IPS DF 6.9 (cell line): ENCODE data around the gene GAS7.
"Not testable (repeated sequence)": the region's sequence is repeated elsewhere in the genome, so short reads cannot be mapped to it uniquely, and the experiment has no call there.

Experiments
- DNase-seq: peaks from one replicate; pipeline ENCODE4 v3.0.0-alpha.2; 2013; ENCODE audit warnings: low read depth, low spot score
- H3K27ac ChIP-seq: one replicate; pipeline ENCODE4 v1.5.1; 2013; ENCODE audit warnings: low read length, control low read depth
- H3K27me3 ChIP-seq: 2 replicates; pipeline ENCODE4 v1.6.1; 2013; ENCODE audit warnings: mild to moderate bottlenecking, low read length; ENCODE audit not compliant: control insufficient read depth, insufficient read depth
- H3K36me3 ChIP-seq: 2 replicates; pipeline ENCODE4 v1.6.1; 2013; ENCODE audit warnings: low read length; ENCODE audit not compliant: control insufficient read depth, insufficient read depth
- H3K4me1 ChIP-seq: 2 replicates; pipeline ENCODE4 v1.6.1; 2013; ENCODE audit warnings: low read length; ENCODE audit not compliant: control insufficient read depth, insufficient read depth
- H3K4me3 ChIP-seq: 2 replicates; pipeline ENCODE4 v1.5.1; 2013; ENCODE audit warnings: mild to moderate bottlenecking, low read length
- H3K9me3 ChIP-seq: 2 replicates; pipeline ENCODE4 v1.6.1; 2013; ENCODE audit warnings: low read length, inconsistent platforms; ENCODE audit not compliant: control insufficient read depth, insufficient read depth
- WGBS: extraction: QIAGEN DNeasy Blood & Tissue Kit; methylation state at CpG from one replicate; pipeline ENCODE4 v1.1.7; 2013; ENCODE audit warnings: mixed read lengths, missing lambda C conversion rate; ENCODE audit not compliant: insufficient read length, insufficient coverage; 5-methylcytosine and 5-hydroxymethylcytosine counted together

GAS7 gene

GRCh38 chr17:9932491-9932890 lies 265.9 kb downstream of the GAS7 start:
- WGBS, result no CpG with 5 or more reads among the region's 2 CpGs

DNA sequence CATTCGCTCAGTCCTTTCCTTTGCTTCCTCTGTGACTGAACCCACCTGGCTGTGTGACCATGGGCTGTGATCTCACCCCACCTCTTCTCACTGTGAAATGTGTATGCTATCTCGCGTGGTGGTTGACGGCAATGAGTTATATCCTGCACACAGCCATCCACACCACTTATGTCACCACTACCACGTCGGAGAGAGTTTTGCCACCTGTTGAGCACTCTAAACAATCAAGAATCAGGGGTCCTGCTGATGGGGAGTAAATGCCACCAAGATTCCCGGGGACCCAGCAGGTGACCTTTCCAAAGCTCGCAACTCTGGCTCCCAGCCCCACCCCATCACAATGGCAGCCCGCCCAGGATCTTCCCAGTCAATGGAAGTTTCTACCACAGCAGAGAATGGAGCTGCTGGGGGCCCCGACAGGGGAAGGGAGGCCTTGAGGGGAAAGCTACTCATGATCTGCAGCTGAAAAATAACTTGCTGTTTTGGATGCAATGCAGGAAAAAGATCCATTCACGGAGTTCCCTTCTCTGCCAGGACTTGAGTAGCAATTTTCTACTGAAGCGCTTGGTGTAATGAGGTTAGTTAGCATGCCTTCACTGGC lies 267.2 kb downstream of the GAS7 start:
- WGBS, result no CpG with 5 or more reads among the region's 12 CpGs
- no peaks in the 10 kb centered on the region for H3K36me3 ChIP-seq
- no peaks in the 10 kb centered on the region for H3K9me3 ChIP-seq
- no peaks in the 10 kb centered on the region for H3K27me3 ChIP-seq
- no peaks in the 10 kb centered on the region for H3K4me1 ChIP-seq
- no peak for DNase-seq
- no peak overlapping the region for H3K4me3 ChIP-seq
- no peak overlapping the region for H3K27ac ChIP-seq

More at GRCh38 chr17:9932491-9932890, 265.9 kb downstream of the GAS7 start:
- no peaks in the 10 kb centered on the region for H3K4me1 ChIP-seq
- no peak overlapping the region for H3K27ac ChIP-seq
- H3K9me3 ChIP-seq, result no peaks in the 10 kb centered on the region
- no peaks in the 10 kb centered on the region for H3K27me3 ChIP-seq
- no peak for DNase-seq
- H3K4me3 ChIP-seq, result no peak overlapping the region
- no peaks in the 10 kb centered on the region for H3K36me3 ChIP-seq

DNA sequence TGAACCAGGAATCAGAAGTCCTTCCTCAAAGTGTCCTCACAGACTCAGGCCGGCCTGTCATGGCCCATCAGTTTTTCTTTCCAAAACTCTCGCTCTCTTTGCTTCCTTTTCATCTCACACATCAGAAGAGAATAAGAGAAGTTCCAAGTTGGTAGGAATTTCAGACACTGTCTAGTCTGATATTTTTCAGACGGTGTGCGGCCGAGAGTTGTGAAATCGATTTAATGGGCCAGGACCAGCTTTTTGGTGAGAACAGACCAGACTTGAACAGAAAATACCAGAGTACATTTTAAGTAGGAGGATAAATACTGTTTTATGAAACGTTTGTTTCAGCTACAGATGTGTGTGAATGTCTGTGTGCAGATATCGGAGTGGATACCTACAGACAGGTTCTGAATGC lies 268.5 kb downstream of the GAS7 start:
- DNase-seq, result no peak

DNA sequence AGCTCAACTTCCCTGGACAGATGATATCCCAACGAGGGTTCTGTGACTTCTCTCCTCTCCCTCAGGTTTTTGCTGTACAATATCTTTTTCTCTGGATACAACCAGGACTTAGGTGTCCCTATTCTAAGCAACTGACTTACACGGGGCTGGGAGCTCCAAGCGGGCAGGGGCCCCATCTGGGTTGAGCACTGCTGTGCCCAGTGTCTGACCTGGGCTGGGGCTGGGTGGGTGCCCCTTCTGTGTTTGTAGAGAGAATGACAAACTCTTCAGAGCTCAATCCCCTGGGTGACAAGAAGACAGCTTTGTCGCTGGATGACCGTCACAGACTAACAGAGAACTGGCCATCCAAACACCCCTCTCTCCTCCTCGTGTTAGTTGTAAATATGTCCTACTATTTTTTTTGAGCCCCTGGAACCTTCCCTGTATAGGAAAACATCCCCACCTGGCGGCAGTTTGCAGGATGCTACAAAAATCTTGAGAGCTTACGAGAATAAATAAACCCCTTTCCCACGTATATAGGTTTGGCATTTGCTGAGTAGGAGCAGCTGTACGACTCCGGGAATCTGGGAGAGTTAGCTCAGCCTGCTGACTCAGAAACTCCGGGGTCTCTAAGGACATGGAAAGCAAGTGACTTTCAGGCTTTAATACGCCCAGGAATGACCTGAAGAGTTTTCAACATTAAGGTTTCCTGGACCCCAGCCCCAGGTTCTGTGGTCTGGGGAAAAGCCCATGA lies 269.6 kb downstream of the GAS7 start:
- no peak overlapping the region for H3K27ac ChIP-seq
- DNase-seq, result peak; percentile 33
- WGBS, result no CpG with 5 or more reads among the region's 13 CpGs

More for the DNA sequence above, 268.5 kb downstream of the GAS7 start:
- H3K4me1 ChIP-seq, result no peaks in the 10 kb centered on the region
- H3K27ac ChIP-seq, result no peak overlapping the region
- no peaks in the 10 kb centered on the region for H3K9me3 ChIP-seq
- H3K4me3 ChIP-seq, result no peak overlapping the region
- no peaks in the 10 kb centered on the region for H3K27me3 ChIP-seq
- no CpG with 5 or more reads among the region's 8 CpGs for WGBS
- H3K36me3 ChIP-seq, result no peaks in the 10 kb centered on the region

DNA sequence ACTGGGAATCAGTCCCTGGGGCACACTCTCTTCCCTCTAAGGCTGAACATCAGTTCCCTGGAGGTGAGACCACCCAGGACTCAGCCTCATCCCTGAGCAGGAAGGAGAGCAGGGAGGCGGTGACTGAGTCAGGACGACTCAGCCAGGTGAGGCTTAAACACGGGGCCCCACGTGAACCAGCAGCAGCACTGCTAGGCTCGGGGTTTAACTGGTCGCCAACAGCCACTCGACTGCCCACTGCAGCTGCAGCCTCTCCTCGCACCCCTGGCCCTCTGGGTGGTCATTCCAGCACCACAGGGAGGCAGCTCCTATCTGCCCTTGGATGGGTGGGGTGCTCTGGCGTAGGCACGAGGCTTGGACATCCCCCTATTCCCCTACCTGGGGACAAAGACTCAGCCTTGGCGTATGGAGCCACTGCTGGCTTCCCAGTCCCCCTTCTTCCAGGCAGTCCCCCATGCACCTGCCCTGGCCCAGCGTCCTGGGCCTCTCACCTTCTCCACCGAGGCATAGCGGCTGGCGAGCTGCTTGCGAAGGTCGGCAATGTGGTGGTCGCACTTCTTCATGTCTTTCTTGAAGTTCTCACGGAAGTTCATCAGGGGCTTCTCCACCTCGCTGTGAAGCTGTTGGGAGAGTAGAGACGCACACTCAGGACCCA lies 272.1 kb downstream of the GAS7 start:
- no peak for DNase-seq
- no peaks in the 10 kb centered on the region for H3K36me3 ChIP-seq
- no peaks in the 10 kb centered on the region for H3K4me1 ChIP-seq
- WGBS, result no CpG with 5 or more reads among the region's 21 CpGs
- H3K9me3 ChIP-seq, result no peaks in the 10 kb centered on the region
- H3K4me3 ChIP-seq, result no peak overlapping the region
- no peaks in the 10 kb centered on the region for H3K27me3 ChIP-seq
- H3K27ac ChIP-seq, result no peak overlapping the region

More for the DNA sequence above, 269.6 kb downstream of the GAS7 start:
- H3K4me3 ChIP-seq, result no peak overlapping the region
- no peaks in the 10 kb centered on the region for H3K36me3 ChIP-seq
- H3K9me3 ChIP-seq, result no peaks in the 10 kb centered on the region
- H3K27me3 ChIP-seq, result no peaks in the 10 kb centered on the region
- H3K4me1 ChIP-seq, result no peaks in the 10 kb centered on the region

DNA sequence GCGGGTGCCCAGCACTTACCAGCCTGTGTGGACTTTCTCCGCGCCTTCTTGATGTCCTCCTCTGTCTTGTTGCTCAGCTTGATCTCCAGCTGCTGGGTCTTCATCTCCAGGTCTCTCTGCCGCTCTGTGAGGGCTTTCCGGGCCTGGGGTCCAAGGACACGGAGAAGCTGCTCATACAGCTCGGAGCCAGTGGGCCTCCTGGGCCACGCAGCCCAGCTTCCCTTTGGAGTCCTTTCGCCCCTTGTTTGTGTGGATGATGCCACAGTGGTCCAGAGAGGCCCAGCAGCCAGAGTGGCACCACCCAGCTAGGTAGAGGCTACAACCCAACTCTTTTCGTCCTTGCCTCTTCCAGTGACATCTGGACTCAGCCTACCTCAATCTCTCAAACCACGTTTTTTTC lies 272.9 kb downstream of the GAS7 start:
- H3K36me3 ChIP-seq, result no peaks in the 10 kb centered on the region
- H3K9me3 ChIP-seq, result no peaks in the 10 kb centered on the region
- H3K4me3 ChIP-seq, result no peak overlapping the region
- no peaks in the 10 kb centered on the region for H3K27me3 ChIP-seq
- no peaks in the 10 kb centered on the region for H3K4me1 ChIP-seq
- no peak for DNase-seq
- no peak overlapping the region for H3K27ac ChIP-seq
- WGBS, result no CpG with 5 or more reads among the region's 11 CpGs

DNA sequence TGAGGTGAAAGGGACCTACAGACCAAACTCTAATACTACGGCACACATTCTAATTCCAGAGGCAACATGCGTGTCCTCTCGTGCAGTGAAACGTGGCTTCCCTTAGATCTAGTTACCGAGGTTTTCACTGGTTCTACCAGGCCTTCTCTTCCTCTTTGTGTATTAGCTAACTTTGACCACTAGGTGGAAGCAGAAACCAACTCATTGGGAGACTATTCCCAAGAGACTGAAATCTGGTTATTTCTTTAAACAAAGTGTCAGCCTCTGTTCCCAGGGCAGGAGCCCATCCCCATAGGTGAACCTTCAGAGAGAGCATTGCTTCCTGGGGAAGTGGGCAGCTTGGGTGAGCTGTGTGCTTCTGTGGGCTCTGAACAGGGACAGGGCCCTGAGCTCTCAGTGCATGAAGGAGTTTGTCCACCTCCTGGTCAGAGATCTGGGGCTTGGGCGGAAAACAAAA lies 273.6 kb downstream of the GAS7 start:
- Histone ChIP-seq H3K36me3 (no peaks in the 10 kb centered on the region), H3K9me3 (no peaks in the 10 kb centered on the region), H3K4me1 (no peaks in the 10 kb centered on the region), H3K27me3 (no peaks in the 10 kb centered on the region), H3K4me3 (no peak overlapping the region), H3K27ac (no peak overlapping the region)
- DNase-seq, result peak; percentile 64
- WGBS, result no CpG with 5 or more reads among the region's 6 CpGs

DNA sequence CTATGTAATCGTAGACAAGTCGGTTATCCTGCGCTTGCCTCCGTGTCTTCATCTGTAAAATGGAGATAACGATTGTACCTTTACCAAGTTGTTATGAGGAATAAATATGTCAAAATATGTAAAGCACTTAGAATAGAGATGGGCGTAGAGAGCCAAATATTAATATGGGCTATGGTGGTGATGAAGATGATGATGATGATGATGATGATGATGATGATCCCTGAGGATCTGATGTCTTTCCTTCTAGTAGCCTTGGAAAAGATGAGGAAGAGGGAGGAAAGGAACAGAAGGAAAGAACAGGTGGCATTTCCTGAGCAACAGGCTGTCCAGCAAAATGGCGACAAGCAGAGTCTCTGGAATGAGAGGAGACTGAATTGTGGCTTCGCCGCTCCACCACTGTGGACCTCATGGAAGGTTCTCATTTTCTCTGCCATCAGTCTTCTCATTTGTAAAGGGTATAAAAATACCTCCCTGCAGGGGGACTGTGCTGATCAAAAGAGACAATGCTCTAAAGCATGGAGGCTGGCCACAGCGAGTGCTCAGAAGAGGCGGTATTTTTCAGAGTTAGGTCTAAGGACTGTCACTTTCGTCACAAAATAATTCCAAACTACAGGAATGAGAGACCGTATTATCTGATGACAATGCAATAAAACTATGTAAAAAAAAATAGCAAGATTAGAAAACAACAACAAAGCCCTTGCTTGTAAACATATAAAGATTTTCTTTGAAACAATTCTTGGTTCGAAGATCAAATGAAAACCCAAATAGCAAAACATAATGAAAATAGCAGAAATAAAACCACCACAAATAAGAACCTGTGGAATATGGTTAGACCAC lies 276.2 kb downstream of the GAS7 start:
- no CpG with 5 or more reads among the region's 14 CpGs for WGBS

GRCh38 chr17:9921216-9921615 lies 277.2 kb downstream of the GAS7 start:
- no CpG with 5 or more reads among the region's 13 CpGs for WGBS
- DNase-seq, H3K36me3 ChIP-seq: not testable (repeated sequence)

More for the DNA sequence above, 276.2 kb downstream of the GAS7 start:
- Histone ChIP-seq H3K4me1 (no peaks in the 10 kb centered on the region), H3K9me3 (no peaks in the 10 kb centered on the region), H3K4me3 (no peak overlapping the region), H3K36me3 (no peaks in the 10 kb centered on the region), H3K27ac (no peak overlapping the region), H3K27me3 (no peaks in the 10 kb centered on the region)
- no peak for DNase-seq

DNA sequence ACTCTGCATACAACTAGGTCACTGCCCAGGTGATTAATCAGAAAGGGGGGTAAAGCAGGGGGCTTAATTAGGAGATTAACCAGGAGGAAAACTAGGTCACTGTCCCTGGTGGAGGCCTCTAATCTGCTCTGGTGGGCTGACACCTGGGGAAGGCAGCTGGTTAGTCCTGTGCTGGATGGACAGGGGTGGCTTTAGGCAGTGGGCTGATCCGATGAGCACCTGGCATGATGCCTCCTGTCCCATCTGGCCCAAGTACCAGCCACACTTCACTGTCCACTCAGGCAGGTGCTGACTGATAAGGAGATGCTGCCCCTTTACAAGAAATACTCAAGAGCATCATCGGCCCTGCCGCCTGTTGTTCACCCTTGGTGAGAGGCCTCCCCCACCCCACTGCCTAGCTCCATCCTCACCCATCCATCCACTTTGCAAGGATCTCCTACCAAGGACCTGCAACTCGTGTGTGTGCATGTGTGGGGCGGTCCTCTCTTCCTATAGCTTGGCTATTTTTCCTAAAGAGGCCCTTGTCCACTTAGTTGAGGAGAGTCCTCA lies 279.5 kb downstream of the GAS7 start:
- Histone ChIP-seq H3K36me3 (no peaks in the 10 kb centered on the region; the same call in 1 of the 2 replicates), H3K4me3 (no peak overlapping the region), H3K4me1 (no peaks in the 10 kb centered on the region), H3K27ac (no peak overlapping the region), H3K9me3 (no peaks in the 10 kb centered on the region), H3K27me3 (no peaks in the 10 kb centered on the region)
- DNase-seq, result no peak
- WGBS, result no CpG with 5 or more reads among the region's 5 CpGs

More at GRCh38 chr17:9921216-9921615, 277.2 kb downstream of the GAS7 start:
- not testable (repeated sequence) for H3K27ac ChIP-seq, H3K4me3 ChIP-seq, H3K9me3 ChIP-seq, H3K4me1 ChIP-seq, H3K27me3 ChIP-seq
